ENCODE measurements around the gene BOC. TPM values are rescaled to one million over a fixed set of nuclear protein-coding genes. Genes with fewer than 3 reads are reported as not detected.
A peak's percentile ranks its signal among the peaks of the same experiment; 100 is the strongest.

The BOC gene
- total RNA-seq, 4 donors from 2014 or later: 61.3 to 75.3 (median 68.0) TPM

DNA sequence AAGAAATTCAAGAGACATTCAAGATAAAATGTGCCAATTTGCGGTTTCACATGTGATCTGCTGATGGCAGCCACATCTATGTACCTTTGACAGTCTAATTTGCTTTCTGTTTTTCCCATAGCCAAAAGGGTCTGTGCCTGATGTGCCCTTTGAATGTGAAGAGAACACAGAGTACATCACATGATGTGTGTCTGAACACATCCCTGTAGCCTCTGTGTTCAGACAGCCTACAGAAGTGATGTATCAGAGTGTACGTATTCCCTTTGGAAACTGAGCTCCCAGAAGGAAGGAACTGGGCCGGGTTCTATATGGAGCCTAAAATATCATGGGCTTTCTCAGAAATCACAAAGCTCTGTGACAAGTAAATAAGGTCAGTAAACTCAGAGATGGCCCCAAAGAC, 52.4 kb downstream of the BOC start:
- no peak for TF ChIP-seq POLR2A (IDR thresholded peaks at IDR 0.05)
- TF ChIP-seq, protein P1, sequence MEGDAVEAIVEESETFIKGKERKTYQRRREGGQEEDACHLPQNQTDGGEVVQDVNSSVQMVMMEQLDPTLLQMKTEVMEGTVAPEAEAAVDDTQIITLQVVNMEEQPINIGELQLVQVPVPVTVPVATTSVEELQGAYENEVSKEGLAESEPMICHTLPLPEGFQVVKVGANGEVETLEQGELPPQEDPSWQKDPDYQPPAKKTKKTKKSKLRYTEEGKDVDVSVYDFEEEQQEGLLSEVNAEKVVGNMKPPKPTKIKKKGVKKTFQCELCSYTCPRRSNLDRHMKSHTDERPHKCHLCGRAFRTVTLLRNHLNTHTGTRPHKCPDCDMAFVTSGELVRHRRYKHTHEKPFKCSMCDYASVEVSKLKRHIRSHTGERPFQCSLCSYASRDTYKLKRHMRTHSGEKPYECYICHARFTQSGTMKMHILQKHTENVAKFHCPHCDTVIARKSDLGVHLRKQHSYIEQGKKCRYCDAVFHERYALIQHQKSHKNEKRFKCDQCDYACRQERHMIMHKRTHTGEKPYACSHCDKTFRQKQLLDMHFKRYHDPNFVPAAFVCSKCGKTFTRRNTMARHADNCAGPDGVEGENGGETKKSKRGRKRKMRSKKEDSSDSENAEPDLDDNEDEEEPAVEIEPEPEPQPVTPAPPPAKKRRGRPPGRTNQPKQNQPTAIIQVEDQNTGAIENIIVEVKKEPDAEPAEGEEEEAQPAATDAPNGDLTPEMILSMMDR (IDR thresholded peaks at IDR 0.05): no peak
- WGBS, 2 donors: 61 to 64% methylated on average over 3 of the region's 3 CpGs
- no peak for DNase-seq (ENCODE audit: low spot score in 2 of 2)
- no peak overlapping the region for H3K4me3 ChIP-seq (ENCODE audit: low read depth, poor library complexity, severe bottlenecking)
- intact Hi-C loops (cut with DNase I; ENCODE audit: low total_unique reads): no loop called here

DNA sequence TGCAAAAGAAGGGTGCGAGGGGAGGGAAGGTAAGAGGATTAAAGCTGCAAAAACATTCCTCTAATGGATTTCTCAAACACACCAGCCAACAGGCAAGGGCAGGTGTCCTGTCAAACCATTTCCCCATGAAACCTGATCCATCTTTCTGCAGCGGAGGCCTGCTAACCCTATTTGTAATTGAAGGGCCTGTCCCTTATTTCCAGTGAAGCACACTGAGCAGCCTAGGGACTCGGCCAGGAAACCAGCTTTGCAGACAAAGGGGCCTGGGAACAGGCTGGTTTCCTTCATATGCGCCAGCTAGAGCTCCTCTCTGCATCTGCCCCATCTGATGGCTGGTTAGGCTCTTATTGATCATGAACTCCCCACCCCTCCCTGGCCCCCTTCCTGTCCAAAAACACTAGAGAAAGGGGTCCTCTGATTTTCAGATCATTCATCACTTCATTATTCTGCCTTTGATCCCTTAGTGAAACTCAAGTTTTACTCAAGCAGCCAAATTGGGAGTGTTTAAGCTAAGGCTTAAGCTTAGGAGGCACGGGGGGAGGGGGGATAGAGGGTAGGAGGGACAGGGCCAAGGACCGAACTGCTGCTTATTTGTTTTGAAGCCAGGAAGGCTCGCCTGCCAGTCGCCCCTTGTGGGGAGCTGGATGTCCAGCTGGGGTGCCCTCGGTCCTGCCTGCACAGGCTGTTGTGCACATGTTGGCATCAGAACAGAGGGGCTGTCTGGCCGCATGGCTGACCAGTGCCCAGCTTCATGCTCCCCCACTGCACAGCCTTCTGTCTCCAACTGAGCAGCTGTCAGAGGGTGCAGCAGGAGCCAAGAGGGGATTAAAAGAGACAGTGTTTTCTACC, 53.1 kb downstream of the BOC start:
- no peak overlapping the region for H3K4me3 ChIP-seq (ENCODE audit: low read depth, poor library complexity, severe bottlenecking)
- DNase-seq (ENCODE audit: low spot score in 2 of 2): no peak
- 50 to 63% methylated on average over 8 to 10 of the region's 10 CpGs for WGBS, 2 donors
- intact Hi-C loops (cut with DNase I; ENCODE audit: low total_unique reads): no loop called here
- no peak for TF ChIP-seq POLR2A (IDR thresholded peaks at IDR 0.05)
- TF ChIP-seq, protein P1 (IDR thresholded peaks at IDR 0.05): no peak

DNA sequence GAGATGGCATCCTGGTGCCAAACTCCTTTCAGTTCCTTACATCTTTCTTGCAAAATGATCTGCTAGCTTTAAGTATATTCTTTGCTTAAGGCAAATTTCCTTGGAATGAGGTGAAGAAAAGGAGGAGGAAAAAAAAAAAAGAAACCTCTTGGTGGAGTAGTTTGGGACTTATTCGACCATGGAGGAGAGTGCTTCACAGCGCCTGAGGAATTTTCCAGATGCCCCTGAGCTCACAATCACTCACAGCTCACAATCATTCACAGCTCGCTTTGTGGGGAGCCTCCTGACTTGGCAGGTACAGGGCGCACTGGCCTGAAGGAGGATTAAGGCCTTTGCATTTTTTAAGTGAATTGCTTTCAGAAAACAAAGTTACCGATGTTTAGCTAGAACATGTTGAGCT, 53.9 kb downstream of the BOC start:
- 48 to 57% methylated on average over 5 of the region's 5 CpGs for WGBS, 2 donors
- DNase-seq (ENCODE audit: low spot score in 2 of 2): peak in 1 of 2 donors; percentile 65
- no peak overlapping the region for H3K4me3 ChIP-seq (ENCODE audit: low read depth, poor library complexity, severe bottlenecking)
- intact Hi-C loops (cut with DNase I; ENCODE audit: low total_unique reads): no loop called here
- no peak for TF ChIP-seq POLR2A (IDR thresholded peaks at IDR 0.05)
- TF ChIP-seq, protein P1 (IDR thresholded peaks at IDR 0.05): no peak

DNA sequence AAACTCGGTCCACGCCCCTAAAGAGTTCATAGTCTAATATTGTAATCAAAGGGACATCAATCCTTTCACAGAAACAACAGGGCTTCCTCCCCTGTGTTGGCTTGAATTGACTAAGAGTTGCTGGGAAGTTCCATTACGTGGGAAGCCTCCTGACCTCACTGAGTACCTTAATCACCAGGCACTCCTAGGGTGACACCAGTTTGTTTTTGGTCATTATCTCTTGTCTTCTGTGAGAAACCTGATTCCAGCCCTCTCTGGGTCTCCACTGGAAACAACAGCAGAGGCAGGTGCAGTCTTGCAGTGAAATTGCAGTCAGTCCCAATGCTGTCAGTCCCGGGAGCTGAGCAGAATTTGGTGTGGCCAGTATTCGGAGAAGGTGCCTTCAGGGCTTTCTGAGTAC, 55.4 kb downstream of the BOC start:
- 64 to 70% methylated on average over 5 of the region's 5 CpGs for WGBS, 2 donors
- H3K4me3 ChIP-seq (ENCODE audit: low read depth, poor library complexity, severe bottlenecking): no peak overlapping the region
- peak in 1 of 2 donors; percentile 39 for DNase-seq (ENCODE audit: low spot score in 2 of 2)
- TF ChIP-seq POLR2A (IDR thresholded peaks at IDR 0.05): no peak
- TF ChIP-seq, protein P1 (IDR thresholded peaks at IDR 0.05): no peak
- intact Hi-C loops (cut with DNase I; ENCODE audit: low total_unique reads): no loop called here

DNA sequence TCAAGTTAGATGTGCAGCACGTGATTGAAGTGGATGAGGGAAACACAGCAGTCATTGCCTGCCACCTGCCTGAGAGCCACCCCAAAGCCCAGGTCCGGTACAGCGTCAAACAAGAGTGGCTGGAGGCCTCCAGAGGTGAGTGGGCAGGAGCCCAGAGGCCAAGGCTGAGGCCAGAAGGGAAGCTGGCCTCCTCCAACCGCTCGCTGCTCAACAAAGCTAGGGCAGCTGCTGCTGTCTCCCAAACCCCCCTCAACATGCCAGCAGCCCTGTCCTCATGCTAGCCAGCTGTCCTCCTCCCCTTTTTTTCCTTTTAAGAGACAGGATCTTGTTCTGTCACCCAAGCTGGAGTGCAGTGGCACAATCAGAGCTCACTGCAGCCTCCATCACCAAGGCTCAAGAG, 57.0 kb downstream of the BOC start:
- TF ChIP-seq, protein P1 (IDR thresholded peaks at IDR 0.05): no peak
- TF ChIP-seq POLR2A (IDR thresholded peaks at IDR 0.05): no peak
- DNase-seq (ENCODE audit: low spot score in 2 of 2): peak in 1 of 2 donors; percentile 45
- H3K4me3 ChIP-seq (ENCODE audit: low read depth, poor library complexity, severe bottlenecking): no peak overlapping the region
- WGBS, 2 donors: 93 to 94% methylated on average over 5 of the region's 5 CpGs
- intact Hi-C loops (cut with DNase I; ENCODE audit: low total_unique reads): no loop called here
